Pons (tissue), 1 donor: ENCODE results near the gene ZNF302.
"Not testable (repeated sequence)": the region's sequence is repeated elsewhere in the genome, so short reads cannot be mapped to it uniquely, and the experiment has no call there.

Experiments
- DNase-seq: peaks from one replicate; pipeline ENCODE4 v3.0.0-alpha.2; 2016; ENCODE audit warnings: low spot score

Gene ZNF302

DNA sequence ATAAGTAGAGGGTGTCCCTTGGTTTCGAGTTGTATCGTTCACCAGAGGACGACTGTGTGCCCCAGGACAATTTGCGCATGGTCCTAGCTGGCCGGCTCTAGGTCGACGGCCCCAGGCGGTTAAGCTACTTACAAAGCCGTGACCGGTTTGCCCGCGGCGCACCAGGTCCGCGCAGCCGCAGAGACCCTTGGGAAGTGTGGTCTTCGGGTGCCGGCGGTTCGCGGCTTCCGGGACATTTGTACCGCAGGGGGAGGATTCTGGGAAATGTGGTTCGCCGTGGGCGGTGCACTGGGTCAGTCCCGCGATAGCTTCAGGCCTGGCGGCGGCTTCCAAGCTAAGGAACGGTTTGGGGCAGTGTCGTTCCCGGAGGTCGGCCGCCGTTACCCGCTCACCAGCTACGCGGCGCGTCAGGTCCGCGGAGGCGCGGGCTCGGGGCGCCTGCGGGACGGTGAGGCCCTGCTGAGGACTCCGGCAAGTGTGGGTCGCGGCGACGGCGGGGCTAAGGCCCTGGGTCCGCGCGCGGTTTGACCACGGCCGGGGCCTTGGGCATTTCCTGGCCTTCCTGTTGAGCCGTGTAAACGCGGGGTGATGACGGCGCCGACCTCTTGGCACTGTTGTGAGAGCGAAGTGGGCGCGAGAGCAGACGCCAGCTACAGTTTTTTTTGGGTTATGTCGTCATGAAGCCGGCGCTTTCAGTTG, at the start of gene ZNF302:
Gene ZNF302, plus strand, starts transcription at position 293 of the 699 bp plus-strand sequence. CDS start 1,127 bp downstream, outside the sequence.
- DNase-seq: peak; percentile 96

DNA sequence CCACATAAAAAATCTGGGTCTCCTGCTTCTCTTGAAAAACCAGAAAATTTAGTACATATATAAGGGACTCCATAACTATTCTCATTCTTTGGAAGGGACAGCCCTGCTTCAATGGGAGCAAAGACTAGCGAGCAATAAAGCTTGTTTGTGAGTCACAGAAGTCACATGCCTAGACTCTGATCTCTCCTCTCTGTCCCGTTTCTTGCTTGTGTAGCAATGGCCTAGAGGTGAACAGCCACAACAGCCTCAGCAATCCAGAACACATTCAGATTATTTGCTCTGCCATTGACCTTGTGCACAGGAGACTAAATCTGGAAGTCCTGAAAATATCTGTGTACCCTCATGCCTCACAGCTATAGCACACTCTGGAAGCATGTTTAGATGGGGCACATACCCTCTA, 43.7 kb upstream of the ZNF302 start:
- DNase-seq: no peak

DNA sequence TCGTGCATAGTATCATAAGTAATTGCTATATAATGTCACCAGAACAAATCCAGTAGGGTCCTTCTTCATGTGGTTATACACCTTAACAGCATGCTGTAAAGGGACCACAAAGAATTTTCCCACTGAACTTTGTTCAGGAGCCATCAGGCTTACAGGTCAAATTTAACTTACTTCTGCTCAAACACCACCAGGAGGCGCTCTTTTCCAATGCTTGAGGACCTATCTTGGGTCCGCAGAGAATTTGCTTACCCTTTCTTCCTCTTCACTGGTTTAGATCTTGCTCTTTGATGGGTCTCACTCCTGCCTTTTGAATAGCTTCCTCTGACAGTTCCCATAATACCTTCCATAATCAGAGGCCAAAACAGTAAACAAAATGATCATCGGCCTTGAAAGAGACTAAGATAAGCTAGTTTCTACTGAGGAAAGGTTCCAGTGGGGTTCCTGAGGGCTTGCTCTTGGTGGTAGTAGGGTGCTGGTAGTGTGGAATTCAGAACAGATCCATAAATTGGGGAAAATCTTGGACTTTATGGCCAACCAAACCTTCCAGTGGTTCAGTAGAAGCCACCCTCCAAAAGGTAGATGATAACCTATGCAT, 37.9 kb upstream of the ZNF302 start:
- DNase-seq: peak; percentile 84

DNA sequence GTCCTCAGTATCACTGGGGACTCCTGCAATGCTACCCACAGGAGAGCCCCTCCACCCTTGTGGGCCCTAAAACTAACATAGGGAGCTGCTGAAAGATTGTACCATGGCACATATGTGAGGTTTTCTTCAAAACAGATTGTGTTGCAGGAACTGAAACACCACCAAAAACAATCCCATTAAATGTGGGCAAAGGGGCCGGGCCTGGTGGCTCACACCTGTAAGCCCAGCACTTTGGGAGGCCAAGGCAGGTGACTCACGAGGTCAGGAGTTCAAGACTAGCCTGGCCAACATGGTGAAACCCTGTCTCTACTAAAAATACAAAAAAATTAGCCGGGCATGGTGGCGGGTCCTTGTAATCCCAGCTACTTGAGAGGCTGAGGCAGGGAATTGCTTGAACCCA, 35.2 kb upstream of the ZNF302 start:
- DNase-seq: no peak

DNA sequence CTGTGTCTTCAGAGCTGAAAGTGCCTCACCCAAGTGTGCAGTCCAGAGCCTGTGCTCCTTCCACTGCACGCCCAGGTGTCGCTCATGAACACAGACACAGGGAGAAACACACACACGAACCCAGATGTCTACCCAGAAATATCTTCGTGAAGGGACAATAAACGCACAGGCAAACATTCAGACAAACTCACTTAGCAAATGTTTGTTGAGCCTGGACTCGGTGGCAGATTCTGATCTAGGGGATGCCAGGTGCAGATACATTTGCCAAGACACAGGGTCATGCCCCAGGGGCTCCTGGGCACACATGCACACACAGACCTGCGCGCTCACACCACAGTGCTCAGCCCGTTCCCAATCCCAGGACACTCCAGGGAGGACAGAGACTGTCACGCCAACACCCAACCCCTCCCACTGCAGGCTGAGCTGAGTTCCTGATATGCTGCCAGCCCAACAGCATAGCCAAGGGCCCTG, 32.5 kb upstream of the ZNF302 start:
- DNase-seq: no peak

DNA sequence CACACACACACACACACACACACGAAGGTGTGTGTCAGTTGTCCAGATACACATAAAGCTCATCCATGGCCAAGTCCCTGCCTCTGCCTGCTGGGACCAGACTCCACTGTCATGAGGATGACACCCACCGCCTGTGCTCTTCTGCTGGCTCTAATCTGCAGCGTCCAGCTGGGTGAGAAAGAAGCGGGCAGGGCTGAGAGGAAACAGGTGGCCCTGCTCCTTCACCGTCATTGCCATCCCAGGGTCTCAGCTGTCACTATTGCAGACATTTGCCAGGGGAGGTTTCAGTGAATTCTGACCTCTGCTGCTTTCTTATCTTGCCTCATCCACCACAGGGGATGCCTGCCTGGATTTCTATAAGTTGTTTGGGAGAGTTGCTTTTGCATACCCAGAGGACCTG, 31.9 kb upstream of the ZNF302 start:
- no peak for DNase-seq

DNA sequence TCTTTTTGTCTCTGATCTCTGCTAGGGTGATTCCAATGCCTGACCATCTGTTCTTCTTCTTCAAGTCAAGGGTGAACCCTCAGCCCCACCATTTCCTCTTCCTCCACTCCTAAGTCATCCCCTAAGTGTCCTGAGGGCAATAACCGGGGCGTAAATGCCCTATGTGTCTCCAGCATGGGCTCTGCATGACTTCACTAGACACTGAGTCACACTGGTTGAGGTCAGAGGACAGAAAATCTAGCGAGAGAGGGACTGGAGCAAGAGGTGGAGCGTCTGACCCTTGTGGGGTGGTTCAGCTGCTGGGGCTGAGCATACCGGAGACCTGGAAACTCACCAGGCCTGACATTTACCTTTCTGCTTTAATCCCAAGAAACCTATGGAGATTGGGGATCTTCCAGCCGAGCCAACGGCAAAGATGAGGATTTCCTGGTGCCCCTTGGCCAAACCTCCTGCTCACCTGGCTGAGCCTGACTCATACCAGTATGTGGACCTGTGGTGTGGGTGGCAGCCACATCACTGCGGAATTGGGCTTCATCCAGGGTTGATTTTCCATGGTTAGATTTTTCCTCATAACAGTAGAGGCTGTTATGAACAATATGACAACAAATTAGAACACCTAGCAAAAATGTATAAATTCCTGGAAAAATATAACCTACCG, 27.5 kb upstream of the ZNF302 start:
- no peak for DNase-seq

DNA sequence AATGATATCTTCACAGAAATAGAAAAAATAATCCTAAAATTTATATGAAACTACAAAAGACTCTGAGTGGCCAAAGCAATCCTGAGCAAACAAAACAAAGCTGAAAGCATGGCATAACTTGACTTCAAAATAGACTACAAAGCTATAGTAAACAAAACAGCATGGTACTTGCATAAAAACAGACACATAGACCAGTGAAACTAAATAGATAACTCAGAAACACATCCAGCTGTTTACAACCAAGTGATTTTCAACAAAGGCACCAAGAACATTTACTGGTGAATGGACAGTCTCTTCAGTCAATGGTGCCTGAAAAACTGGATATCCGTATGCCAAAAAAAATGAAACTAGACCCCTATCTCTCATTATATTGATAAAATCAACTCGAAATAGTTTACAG, 25.7 kb upstream of the ZNF302 start:
- DNase-seq: no peak

DNA sequence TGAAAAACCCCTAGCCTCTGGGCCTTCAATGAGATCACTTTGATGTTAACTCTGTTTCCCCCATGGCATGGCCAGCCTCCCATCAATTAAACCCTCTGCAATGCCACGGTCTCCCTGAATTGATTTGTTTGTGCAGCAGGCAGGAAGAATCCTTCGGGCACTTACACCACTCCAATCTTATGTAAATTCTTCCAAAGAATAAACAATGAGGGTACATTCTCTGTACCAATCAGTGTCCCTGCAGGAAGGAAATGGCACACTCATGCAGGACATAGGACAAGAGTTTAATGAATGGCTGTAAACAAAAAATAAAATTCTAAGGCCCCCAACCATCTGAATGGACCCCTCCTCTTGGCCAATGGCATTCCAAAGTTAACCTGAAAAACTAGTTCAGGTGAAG, 22.7 kb upstream of the ZNF302 start:
- DNase-seq: no peak

DNA sequence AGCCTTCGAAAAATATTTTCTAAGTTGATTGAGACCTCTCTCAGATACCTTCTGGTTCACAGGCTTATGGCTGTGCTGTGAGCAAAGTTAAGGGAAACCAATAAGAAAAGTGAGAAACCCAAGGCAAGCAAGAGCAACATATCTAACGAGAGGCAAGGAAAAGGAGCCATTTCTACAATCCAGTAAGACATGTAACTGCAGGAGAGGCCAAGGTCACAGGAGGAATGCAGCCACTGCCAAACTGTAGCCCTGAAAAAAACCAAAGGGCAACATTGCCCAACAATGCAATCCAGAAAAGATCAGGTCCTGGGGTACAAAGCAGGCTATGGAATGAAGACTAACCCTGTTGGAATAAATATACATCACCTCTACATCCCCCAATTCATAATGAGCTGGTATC, 21.8 kb upstream of the ZNF302 start:
- DNase-seq: no peak

DNA sequence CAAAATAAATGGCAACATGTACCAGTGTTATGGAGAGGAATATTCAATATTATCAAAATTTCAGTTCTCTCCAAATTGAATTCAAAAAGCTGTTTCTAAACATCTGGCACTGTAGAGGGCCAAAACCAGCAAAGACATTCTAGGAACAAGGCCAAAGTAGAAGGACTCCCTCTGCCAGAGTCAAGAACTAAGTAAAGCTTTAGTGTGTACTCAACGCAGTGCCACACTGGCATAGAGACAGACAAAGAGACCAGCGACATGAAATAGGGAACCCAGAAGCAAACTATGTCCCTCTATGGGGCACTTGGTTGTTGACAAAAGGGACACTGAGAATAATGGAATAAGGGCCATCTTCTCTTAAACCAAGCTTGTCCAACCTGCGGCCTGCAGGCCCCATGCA, 16.1 kb upstream of the ZNF302 start:
- no peak for DNase-seq

DNA sequence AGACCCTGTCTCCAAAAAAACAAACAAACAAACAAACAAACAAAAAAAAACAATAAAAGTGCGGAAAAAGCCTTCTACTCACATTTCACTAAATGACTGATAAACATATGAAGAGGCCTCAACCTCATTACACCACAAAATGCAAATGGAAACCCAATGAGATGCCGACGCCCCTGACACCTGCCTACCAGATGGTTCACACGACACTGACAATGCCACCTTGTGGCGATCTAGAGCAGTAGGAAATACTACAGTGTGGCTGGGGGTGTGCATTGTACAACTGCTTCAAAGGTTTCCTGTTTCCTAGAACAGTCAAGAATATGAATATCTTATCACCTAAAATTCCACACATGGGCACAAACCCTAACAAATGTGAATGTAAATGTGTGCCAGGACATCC, 14.6 kb upstream of the ZNF302 start:
- DNase-seq: peak; percentile 42

DNA sequence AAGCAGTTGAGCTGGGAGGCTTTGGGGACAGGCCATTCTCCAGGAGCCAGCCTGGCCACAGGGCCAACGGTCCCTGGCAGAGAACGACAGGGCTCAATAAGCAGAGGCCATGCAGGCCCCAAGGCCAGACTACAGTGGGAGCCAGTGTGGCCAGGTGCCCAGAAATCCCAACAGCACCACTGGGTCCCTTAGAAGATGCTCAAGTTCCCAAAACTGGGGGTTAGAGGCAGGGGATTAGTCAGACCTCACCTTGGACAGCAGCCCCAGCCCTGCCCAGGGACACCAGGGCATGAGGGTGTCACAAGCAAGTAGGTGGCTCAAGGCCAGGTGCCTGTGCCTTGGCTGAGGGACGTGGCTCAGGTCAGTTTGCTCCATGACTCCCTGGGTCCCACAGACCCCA, 13.3 kb upstream of the ZNF302 start:
- DNase-seq: no peak

DNA sequence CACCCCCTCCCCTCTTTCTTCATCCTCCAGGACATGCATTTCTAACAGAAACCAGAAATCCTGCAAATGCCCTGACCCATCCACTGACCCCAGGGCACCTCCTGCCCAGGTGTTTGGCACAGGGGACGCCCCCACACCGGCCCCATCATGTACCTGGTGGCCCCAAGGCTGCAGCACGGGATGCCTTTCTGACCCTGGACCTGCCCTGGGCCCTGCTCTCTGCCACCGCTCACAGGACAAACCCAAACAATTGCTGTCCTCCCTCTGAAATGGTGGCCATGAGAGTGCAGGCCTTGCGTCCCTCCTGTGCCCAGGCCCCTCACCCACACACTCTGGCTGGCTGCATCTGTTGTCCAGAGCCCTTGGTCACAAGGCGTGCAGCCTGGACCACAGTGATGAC, 12.6 kb upstream of the ZNF302 start:
- no peak for DNase-seq

DNA sequence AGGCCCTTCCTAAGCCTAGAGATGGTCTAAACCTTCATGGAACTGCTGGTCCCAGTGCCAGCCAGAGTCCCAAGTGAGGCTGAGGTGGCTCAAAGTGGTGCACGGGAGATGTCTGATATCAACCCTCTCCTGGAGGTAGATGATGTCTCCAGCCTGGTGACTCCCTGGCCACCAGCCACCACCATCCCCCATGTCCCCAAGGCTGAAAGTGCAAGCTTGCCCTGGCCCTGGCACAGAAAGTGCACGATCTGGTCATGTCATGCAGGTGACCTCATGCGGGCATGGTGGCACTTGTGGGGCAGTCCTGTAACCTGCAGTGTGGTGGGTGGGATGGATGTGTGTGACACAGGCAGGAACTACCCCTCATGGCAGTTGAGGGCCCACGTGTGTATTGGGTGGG, 12.2 kb upstream of the ZNF302 start:
- not testable (repeated sequence) for DNase-seq

DNA sequence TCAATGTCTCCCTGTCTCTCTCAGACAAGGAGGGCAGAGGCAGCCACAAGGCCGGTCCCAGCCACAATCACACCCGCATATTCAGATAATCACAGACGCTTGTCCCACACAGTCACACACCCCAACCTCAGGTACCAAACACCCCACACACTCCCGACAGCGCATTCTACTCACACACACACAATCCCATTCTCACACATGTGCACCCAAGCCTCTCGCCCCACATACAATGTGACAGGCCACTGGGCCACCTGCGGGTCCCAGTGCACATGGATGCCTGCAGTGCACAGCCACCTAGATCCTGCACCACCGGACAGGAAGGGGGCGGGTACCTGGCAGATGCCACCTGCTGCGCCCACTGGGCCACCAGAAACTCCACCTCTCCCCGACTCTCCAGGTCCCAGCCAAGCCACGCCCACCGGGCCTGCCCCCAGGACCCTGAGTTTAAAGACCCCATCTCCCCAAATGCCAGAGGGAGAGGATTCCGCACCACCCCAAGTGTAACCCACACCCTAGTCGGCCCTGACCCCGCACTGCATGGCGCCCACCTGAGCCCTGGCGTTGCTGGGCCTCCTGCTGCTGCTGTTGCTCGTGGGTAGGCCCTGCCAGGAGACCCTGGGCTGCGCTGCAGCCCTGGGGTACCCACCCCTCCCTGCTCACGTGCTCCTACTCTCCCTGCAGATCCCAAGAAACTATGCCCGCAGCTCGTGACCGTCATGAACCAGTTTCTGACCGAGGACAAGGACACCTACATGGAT, 11.1 kb upstream of the ZNF302 start:
- DNase-seq: no peak

DNA sequence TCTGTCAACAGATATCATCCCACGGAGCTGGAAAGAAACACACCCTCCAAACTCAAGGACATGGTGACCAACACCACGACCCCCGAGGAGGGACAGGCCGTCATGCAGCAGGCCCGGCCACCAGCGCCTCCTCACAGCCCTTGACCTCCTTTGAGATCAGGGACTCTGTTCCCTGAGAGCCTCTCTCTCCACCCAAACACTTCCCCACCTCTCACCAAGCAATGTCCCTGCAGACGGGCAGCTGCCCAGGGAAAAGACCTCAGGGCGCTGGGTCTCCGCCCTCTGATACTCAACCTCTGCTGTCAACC, 10.6 kb upstream of the ZNF302 start:
- no peak for DNase-seq

DNA sequence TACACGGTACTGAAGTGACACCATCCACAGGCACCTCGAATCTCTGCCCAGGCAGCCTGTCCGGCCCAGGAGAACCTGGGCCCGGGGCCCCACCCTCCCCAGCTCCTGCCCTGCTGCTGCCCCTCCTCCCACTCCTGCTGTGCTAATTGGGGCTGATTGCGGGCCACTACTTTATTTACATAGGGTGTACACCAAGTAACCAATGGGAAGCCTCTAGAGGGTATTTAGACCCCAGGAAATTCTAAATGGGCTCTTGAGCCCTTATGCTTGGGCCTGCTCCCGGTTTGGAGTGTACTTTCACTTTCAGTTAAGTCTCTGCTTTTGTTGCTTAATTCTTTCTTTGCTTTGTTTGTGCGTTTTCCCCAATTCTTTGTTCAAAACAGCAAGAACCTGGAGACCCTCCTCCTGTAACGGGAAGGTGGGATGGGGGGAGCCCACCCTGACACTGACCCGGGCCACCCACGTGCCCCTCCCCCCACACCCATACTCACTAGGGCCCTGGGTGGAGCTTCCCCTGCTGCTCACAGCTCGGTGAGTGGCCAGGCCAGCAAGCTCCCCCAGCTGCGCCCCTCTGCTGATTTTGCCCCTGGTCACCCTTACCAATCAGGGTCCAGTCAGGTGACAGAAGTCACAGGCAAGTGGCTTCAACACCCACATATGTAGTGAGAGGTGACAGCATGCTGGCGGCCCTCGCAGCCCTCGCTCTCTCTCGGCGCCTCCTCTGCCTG, 10.0 kb upstream of the ZNF302 start:
- DNase-seq: no peak

DNA sequence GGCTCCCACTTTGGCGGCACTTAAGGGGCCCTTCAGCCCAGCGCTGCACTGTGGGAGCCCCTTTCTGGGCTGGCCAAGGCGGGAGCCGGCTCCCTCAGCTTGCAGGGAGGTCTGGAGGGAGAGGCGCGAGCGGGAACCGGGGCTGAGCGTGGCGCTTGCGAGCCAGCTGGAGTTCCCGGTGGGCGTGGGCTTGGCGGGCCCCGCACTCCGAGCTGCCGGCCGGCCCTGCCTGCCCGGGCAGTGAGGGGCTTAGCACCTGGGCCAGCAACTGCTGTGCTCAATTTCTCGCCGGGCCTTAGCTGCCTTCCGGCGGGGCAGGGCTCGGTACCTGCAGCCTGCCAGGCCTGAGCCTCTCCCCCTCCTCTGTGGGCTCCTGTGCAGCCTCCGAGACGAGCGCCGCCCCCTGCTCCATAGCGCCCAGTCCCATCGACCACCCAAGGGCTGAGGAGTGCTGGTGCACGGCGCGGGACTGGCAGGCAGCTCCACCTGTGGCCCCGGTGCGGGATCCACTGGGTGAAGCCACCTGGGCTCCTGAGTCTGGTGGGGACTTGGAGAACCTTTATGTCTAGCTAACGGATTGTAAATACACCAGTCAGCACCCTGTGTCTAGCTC, 9.3 kb upstream of the ZNF302 start:
- DNase-seq: not testable (repeated sequence)

DNA sequence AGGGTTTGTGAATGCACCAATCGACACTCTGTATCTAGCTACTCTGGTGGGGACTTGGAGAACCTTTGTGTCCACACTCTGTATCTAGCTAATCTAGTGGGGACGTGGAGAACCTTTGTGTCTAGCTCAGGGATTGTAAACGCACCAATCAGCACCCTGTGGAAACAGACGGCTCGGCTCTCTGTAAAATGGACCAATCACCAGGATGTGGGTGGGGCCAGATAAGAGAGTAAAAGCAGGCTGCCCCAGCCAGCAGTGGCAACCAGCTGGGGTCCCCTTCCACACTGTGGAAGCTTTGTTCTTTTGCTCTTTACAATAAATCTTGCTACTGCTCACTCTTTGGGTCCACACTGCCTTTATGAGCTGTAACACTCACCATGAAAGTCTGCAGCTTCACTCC, 8.8 kb upstream of the ZNF302 start:
- DNase-seq: not testable (repeated sequence)

DNA sequence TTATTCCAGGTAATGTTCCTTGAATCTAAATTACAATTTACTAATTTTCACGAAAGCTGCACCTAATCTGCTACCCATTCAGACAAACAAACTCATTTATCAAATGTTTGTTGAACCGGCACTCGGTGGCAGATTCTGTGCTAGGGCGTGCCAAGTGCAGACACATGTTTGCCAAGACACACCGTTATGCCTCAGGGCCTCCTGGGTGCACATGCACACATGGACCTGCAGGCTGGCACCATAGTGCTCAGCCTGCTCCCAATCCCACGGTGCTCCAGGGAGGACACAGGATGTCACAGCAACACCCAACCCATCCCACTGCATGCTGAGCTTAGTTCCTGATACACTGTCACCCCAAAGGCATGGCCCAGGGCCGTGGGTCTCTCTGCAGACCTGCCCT, 8.2 kb upstream of the ZNF302 start:
- DNase-seq: no peak

DNA sequence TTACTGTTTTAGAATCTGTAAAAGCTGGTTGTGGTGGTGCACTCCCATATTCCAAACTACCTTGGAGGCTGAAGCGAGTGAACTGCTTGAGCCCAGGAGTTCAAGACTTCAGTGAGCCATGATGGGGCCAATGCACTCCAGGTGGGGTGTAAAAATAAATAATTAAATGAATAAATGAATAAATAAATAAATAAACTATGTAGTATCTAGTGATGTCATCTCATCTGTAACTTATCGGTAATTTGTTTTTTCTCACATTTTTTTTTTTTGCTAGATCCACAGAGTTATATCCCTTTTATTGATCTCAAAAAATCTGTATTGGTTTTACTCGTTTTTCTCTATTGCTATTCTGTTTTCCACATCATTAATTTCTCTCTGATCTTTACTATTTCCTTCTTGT, 5.5 kb upstream of the ZNF302 start:
- no peak for DNase-seq
